ENCODE data around the gene CXXC4.

DNA sequence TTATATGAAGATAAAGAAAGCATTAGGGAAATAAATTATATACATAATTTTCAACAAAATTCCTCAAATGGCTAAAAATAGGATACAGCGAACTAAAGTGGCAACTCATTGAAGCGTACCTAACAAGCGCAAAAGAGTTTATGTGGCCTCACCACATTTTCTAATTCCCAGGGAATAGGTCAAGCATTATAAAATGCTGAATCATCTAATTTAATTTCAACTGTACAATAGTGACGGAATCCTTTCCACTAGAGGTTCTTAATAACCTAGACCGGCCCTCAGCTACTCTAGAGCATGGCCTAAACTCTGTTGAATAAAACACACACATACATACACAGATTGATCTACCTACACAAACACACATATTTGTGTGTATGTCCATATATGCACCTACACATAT, 29.1 kb downstream of the CXXC4 start:
- TF ChIP-seq, protein P1, sequence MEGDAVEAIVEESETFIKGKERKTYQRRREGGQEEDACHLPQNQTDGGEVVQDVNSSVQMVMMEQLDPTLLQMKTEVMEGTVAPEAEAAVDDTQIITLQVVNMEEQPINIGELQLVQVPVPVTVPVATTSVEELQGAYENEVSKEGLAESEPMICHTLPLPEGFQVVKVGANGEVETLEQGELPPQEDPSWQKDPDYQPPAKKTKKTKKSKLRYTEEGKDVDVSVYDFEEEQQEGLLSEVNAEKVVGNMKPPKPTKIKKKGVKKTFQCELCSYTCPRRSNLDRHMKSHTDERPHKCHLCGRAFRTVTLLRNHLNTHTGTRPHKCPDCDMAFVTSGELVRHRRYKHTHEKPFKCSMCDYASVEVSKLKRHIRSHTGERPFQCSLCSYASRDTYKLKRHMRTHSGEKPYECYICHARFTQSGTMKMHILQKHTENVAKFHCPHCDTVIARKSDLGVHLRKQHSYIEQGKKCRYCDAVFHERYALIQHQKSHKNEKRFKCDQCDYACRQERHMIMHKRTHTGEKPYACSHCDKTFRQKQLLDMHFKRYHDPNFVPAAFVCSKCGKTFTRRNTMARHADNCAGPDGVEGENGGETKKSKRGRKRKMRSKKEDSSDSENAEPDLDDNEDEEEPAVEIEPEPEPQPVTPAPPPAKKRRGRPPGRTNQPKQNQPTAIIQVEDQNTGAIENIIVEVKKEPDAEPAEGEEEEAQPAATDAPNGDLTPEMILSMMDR (IDR thresholded peaks at IDR 0.05) = no peak
- TF ChIP-seq POLR2A (IDR thresholded peaks at IDR 0.05) = no peak

All from right lobe of liver (tissue), 4 donors.